ENCODE data around the gene CEMP1.
A peak's percentile ranks its signal among the peaks of the same experiment; 100 is the strongest.

Gene CEMP1

GRCh38 chr16:2532494-2533141 lies 1.4 kb upstream of the CEMP1 start:
- peaks cover 6% of the 10 kb centered on the region for H3F3A ChIP-seq (ENCODE audit: control insufficient read depth, insufficient read depth)
- H3K9me2 ChIP-seq (replicated peaks; ENCODE audit: control insufficient read depth, low read length), result no peaks in the 10 kb centered on the region
- H3K9me3 ChIP-seq (ENCODE audit: control insufficient read depth, insufficient read depth, low read length), result no peaks in the 10 kb centered on the region
- no peaks in the 10 kb centered on the region for H4K20me1 ChIP-seq (ENCODE audit: control insufficient read depth, insufficient read depth, low read depth, low read length)
- H3K4me1 ChIP-seq (ENCODE audit: control insufficient read depth, low read length), result peaks cover 24% of the 10 kb centered on the region
- no peaks in the 10 kb centered on the region for H3K79me2 ChIP-seq (ENCODE audit: control insufficient read depth, low read length)
- TF ChIP-seq EZH2phosphoT487 (IDR thresholded peaks at IDR 0.05; ENCODE audit: borderline replicate concordance, low read length), result no peak
- no peak for TF ChIP-seq CTCF (IDR thresholded peaks at IDR 0.05; ENCODE audit: low read depth, low read length, poor library complexity, severe bottlenecking)
- peak overlapping the region; percentile 86 for H3K4me2 ChIP-seq (ENCODE audit: low read length)
- H3K27ac ChIP-seq (ENCODE audit: low read depth, low read length), result peak overlapping the region; percentile 77
- peaks cover 18% of the 10 kb centered on the region for H3K36me3 ChIP-seq (ENCODE audit: control insufficient read depth, low read length)
- H3K27me3 ChIP-seq (ENCODE audit: control insufficient read depth, low read length), result no peaks in the 10 kb centered on the region
- peak overlapping the region; percentile 76 for H3K4me3 ChIP-seq (ENCODE audit: low read length)

- Histone ChIP-seq H3K36me3 (ENCODE audit: control insufficient read depth, low read length) (peaks cover 19% of the 10 kb centered on the region), H3K4me3 (ENCODE audit: low read length) (peak overlapping the region; percentile 76), H3K4me1 (ENCODE audit: control insufficient read depth, low read length) (peaks cover 24% of the 10 kb centered on the region), H3K4me2 (ENCODE audit: low read length) (peak overlapping the region; percentile 86), H3F3A (ENCODE audit: control insufficient read depth, insufficient read depth) (peaks cover 6% of the 10 kb centered on the region), H3K27me3 (ENCODE audit: control insufficient read depth, low read length) (no peaks in the 10 kb centered on the region), H4K20me1 (ENCODE audit: control insufficient read depth, insufficient read depth, low read depth, low read length) (no peaks in the 10 kb centered on the region), H3K9me2 (replicated peaks; ENCODE audit: control insufficient read depth, low read length) (no peaks in the 10 kb centered on the region), H3K27ac (ENCODE audit: low read depth, low read length) (peak overlapping the region; percentile 77), H3K9me3 (ENCODE audit: control insufficient read depth, insufficient read depth, low read length) (no peaks in the 10 kb centered on the region), H3K79me2 (ENCODE audit: control insufficient read depth, low read length) (no peaks in the 10 kb centered on the region)
- TF ChIP-seq EZH2phosphoT487 (IDR thresholded peaks at IDR 0.05; ENCODE audit: borderline replicate concordance, low read length) (no peak), CTCF (IDR thresholded peaks at IDR 0.05; ENCODE audit: low read depth, low read length, poor library complexity, severe bottlenecking) (no peak)
Observed at GRCh38 chr16:2531696-2532493, 687 bp upstream of the CEMP1 start.

DNA sequence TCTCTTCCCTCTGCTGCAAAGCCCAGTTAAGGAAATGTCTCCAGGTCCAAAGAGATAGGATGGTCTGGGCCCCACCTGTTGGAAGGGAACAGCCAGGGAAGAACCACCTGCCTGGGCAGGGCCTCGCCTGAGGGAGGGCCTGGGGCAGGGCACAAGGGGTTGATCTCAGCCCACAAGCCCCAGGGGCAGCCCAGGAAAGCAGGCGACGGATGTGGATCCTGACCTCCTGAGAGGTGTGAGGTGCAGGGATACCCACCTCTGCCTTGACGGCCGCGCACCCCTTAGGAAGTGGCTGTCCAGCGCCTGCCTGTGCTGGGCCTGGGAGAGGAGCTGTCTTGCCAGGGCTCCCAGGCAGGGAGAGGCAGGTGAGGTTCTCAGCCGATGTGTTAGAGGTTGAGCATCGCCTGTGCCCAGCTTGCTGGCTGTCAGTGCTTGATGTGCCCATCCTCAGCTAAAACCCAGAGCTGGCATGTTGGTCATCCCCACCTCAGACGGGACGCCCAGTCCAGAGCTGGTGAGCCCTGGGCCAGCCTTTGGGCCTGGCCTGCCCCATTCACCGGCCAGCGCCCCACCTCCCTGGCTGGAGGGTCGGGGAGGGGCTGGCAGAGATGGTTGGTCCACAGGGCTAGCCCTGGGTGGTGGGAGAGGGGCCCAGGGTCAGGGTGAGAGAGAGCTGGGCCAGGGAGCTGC lies 434 bp downstream of the CEMP1 start:
- Histone ChIP-seq H3K4me1 (ENCODE audit: control insufficient read depth, low read length) (peaks cover 19% of the 10 kb centered on the region), H3K4me2 (ENCODE audit: low read length) (peak overlapping the region; percentile 86; the same call in 1 of the 2 replicates), H4K20me1 (ENCODE audit: control insufficient read depth, insufficient read depth, low read depth, low read length) (no peaks in the 10 kb centered on the region), H3K9me3 (ENCODE audit: control insufficient read depth, insufficient read depth, low read length) (no peaks in the 10 kb centered on the region), H3K27ac (ENCODE audit: low read depth, low read length) (no peak overlapping the region), H3K4me3 (ENCODE audit: low read length) (no peak overlapping the region), H3F3A (ENCODE audit: control insufficient read depth, insufficient read depth) (peaks cover 6% of the 10 kb centered on the region), H3K27me3 (ENCODE audit: control insufficient read depth, low read length) (no peaks in the 10 kb centered on the region), H3K79me2 (ENCODE audit: control insufficient read depth, low read length) (no peaks in the 10 kb centered on the region), H3K36me3 (ENCODE audit: control insufficient read depth, low read length) (peaks cover 25% of the 10 kb centered on the region), H3K9me2 (replicated peaks; ENCODE audit: control insufficient read depth, low read length) (no peaks in the 10 kb centered on the region)
- no peak for TF ChIP-seq CTCF (IDR thresholded peaks at IDR 0.05; ENCODE audit: low read depth, low read length, poor library complexity, severe bottlenecking)
- TF ChIP-seq EZH2phosphoT487 (IDR thresholded peaks at IDR 0.05; ENCODE audit: borderline replicate concordance, low read length), result no peak
